Measurements from ENCODE around the gene PPP2R2B. TPM values are rescaled to one million over a fixed set of nuclear protein-coding genes. Genes with fewer than 3 reads are reported as not detected.

Gene PPP2R2B
- total RNA-seq, 2 experiments from 2014 or later, result 1.0 to 1.1 TPM

- H3K4me1 Mint-ChIP-seq (ENCODE audit: low read depth), result peaks cover 12% of the 10 kb centered on the region
- H3K9me3 Mint-ChIP-seq, result no peaks in the 10 kb centered on the region
- ChIA-PET CTCF (no interaction called here), POLR2A (no interaction called here)
- H3K27me3 Mint-ChIP-seq, result no peaks in the 10 kb centered on the region
- H3K27ac Mint-ChIP-seq, result no peak overlapping the region
- H3K4me3 Mint-ChIP-seq, result no peak overlapping the region
- DNase-seq, result no peak
- H3K36me3 Mint-ChIP-seq, result no peaks in the 10 kb centered on the region
- intact Hi-C loops (cut with micrococcal nuclease), result no loop called here
Measured at GRCh38 chr5:146897061-146897460, 18.5 kb upstream of the PPP2R2B start.

- Mint-ChIP-seq H3K27me3 (no peaks in the 10 kb centered on the region), H3K4me1 (ENCODE audit: low read depth) (peaks cover 12% of the 10 kb centered on the region), H3K9me3 (no peaks in the 10 kb centered on the region), H3K36me3 (no peaks in the 10 kb centered on the region), H3K27ac (no peak overlapping the region), H3K4me3 (no peak overlapping the region)
- intact Hi-C loops (cut with micrococcal nuclease), result no loop called here
- ChIA-PET CTCF (interaction anchor here (0.9 kb wide), 1 partner anchor 1039 kb away, joined by 3 read pairs; no protein-coding TSS in a partner anchor), POLR2A (no interaction called here)
- no peak for DNase-seq
Measured at GRCh38 chr5:146894753-146895521, 16.4 kb upstream of the PPP2R2B start.

- no peak for DNase-seq
- Mint-ChIP-seq H3K27ac (no peak overlapping the region), H3K4me3 (no peak overlapping the region), H3K27me3 (no peaks in the 10 kb centered on the region), H3K4me1 (ENCODE audit: low read depth) (peaks cover 12% of the 10 kb centered on the region), H3K36me3 (no peaks in the 10 kb centered on the region), H3K9me3 (no peaks in the 10 kb centered on the region)
- intact Hi-C loops (cut with micrococcal nuclease), result no loop called here
- CTCF ChIA-PET, result no interaction called here
- POLR2A ChIA-PET, result no interaction called here
Measured at GRCh38 chr5:146893991-146894390, 15.4 kb upstream of the PPP2R2B start.

GRCh38 chr5:146892231-146892630 lies 13.7 kb upstream of the PPP2R2B start:
- Mint-ChIP-seq H3K4me1 (ENCODE audit: low read depth) (peaks cover 12% of the 10 kb centered on the region), H3K4me3 (no peak overlapping the region), H3K27me3 (no peaks in the 10 kb centered on the region), H3K27ac (no peak overlapping the region), H3K9me3 (no peaks in the 10 kb centered on the region), H3K36me3 (no peaks in the 10 kb centered on the region)
- ChIA-PET CTCF (no interaction called here), POLR2A (no interaction called here)
- intact Hi-C loops (cut with micrococcal nuclease), result no loop called here
- DNase-seq, result no peak

GRCh38 chr5:146891511-146891910 lies 13.0 kb upstream of the PPP2R2B start:
- ChIA-PET POLR2A (no interaction called here), CTCF (no interaction called here)
- intact Hi-C loops (cut with micrococcal nuclease), result no loop called here
- Mint-ChIP-seq H3K9me3 (no peaks in the 10 kb centered on the region), H3K27ac (no peak overlapping the region), H3K4me3 (no peak overlapping the region), H3K27me3 (no peaks in the 10 kb centered on the region), H3K36me3 (no peaks in the 10 kb centered on the region), H3K4me1 (ENCODE audit: low read depth) (peaks cover 10% of the 10 kb centered on the region)
- no peak for DNase-seq

- intact Hi-C loops (cut with micrococcal nuclease), result no loop called here
- Mint-ChIP-seq H3K36me3 (no peaks in the 10 kb centered on the region), H3K9me3 (no peaks in the 10 kb centered on the region), H3K27me3 (no peaks in the 10 kb centered on the region), H3K4me1 (ENCODE audit: low read depth) (peaks cover 7% of the 10 kb centered on the region), H3K4me3 (no peak overlapping the region), H3K27ac (no peak overlapping the region)
- POLR2A ChIA-PET, result no interaction called here
- DNase-seq, result no peak
- CTCF ChIA-PET, result no interaction called here
Measured at GRCh38 chr5:146890731-146891440, 12.3 kb upstream of the PPP2R2B start.

GRCh38 chr5:146890066-146890465 lies 11.5 kb upstream of the PPP2R2B start:
- H3K27ac Mint-ChIP-seq, result no peak overlapping the region
- CTCF ChIA-PET, result no interaction called here
- H3K4me3 Mint-ChIP-seq, result no peak overlapping the region
- peaks cover 5% of the 10 kb centered on the region for H3K4me1 Mint-ChIP-seq (ENCODE audit: low read depth)
- POLR2A ChIA-PET, result no interaction called here
- no peaks in the 10 kb centered on the region for H3K9me3 Mint-ChIP-seq
- H3K27me3 Mint-ChIP-seq, result peaks cover 4% of the 10 kb centered on the region
- no peaks in the 10 kb centered on the region for H3K36me3 Mint-ChIP-seq
- no peak for DNase-seq
- intact Hi-C loops (cut with micrococcal nuclease), result no loop called here

- intact Hi-C loops (cut with micrococcal nuclease), result no loop called here
- H3K36me3 Mint-ChIP-seq, result no peaks in the 10 kb centered on the region
- H3K27me3 Mint-ChIP-seq, result peaks cover 7% of the 10 kb centered on the region
- POLR2A ChIA-PET, result no interaction called here
- H3K9me3 Mint-ChIP-seq, result no peaks in the 10 kb centered on the region
- H3K4me1 Mint-ChIP-seq (ENCODE audit: low read depth), result no peaks in the 10 kb centered on the region
- H3K4me3 Mint-ChIP-seq, result no peak overlapping the region
- H3K27ac Mint-ChIP-seq, result no peak overlapping the region
- no peak for DNase-seq
- CTCF ChIA-PET, result no interaction called here
Measured at GRCh38 chr5:146889169-146889568, 10.6 kb upstream of the PPP2R2B start.

GRCh38 chr5:146888351-146888978 lies 9.9 kb upstream of the PPP2R2B start:
- Mint-ChIP-seq H3K36me3 (no peaks in the 10 kb centered on the region), H3K4me1 (ENCODE audit: low read depth) (no peaks in the 10 kb centered on the region), H3K27ac (no peak overlapping the region), H3K4me3 (no peak overlapping the region), H3K27me3 (peaks cover 8% of the 10 kb centered on the region), H3K9me3 (no peaks in the 10 kb centered on the region)
- CTCF ChIA-PET, result no interaction called here
- DNase-seq, result no peak
- POLR2A ChIA-PET, result no interaction called here
- intact Hi-C loops (cut with micrococcal nuclease), result no loop called here

- no peak for DNase-seq
- no peak overlapping the region for H3K27ac Mint-ChIP-seq
- intact Hi-C loops (cut with micrococcal nuclease), result no loop called here
- ChIA-PET CTCF (no interaction called here), POLR2A (no interaction called here)
- no peaks in the 10 kb centered on the region for H3K36me3 Mint-ChIP-seq
- no peaks in the 10 kb centered on the region for H3K9me3 Mint-ChIP-seq
- no peak overlapping the region for H3K4me3 Mint-ChIP-seq
- no peaks in the 10 kb centered on the region for H3K4me1 Mint-ChIP-seq (ENCODE audit: low read depth)
- H3K27me3 Mint-ChIP-seq, result peaks cover 17% of the 10 kb centered on the region
Measured at GRCh38 chr5:146884066-146884626, 5.6 kb upstream of the PPP2R2B start.

GRCh38 chr5:146883511-146883910 lies 5.0 kb upstream of the PPP2R2B start:
- no peaks in the 10 kb centered on the region for H3K36me3 Mint-ChIP-seq
- no peaks in the 10 kb centered on the region for H3K4me1 Mint-ChIP-seq (ENCODE audit: low read depth)
- H3K9me3 Mint-ChIP-seq, result no peaks in the 10 kb centered on the region
- peaks cover 21% of the 10 kb centered on the region for H3K27me3 Mint-ChIP-seq
- intact Hi-C loops (cut with micrococcal nuclease), result no loop called here
- CTCF ChIA-PET, result no interaction called here
- no peak for DNase-seq
- no peak overlapping the region for H3K4me3 Mint-ChIP-seq
- H3K27ac Mint-ChIP-seq, result no peak overlapping the region
- POLR2A ChIA-PET, result no interaction called here

- intact Hi-C loops (cut with micrococcal nuclease), result no loop called here
- Mint-ChIP-seq H3K4me1 (ENCODE audit: low read depth) (peaks cover 15% of the 10 kb centered on the region), H3K36me3 (no peaks in the 10 kb centered on the region), H3K9me3 (no peaks in the 10 kb centered on the region), H3K27me3 (peaks cover 33% of the 10 kb centered on the region), H3K27ac (no peak overlapping the region), H3K4me3 (no peak overlapping the region)
- ChIA-PET CTCF (no interaction called here), POLR2A (no interaction called here)
- no peak for DNase-seq
Measured at GRCh38 chr5:146880966-146881365, 2.4 kb upstream of the PPP2R2B start.
